Progenitor cell of endocrine pancreas (in vitro differentiated cells): Measurements from ENCODE around the gene GRB7. TPM values are rescaled to one million over a fixed set of nuclear protein-coding genes. Genes with fewer than 3 reads are reported as not detected.
"Not testable (repeated sequence)": the region's sequence is repeated elsewhere in the genome, so short reads cannot be mapped to it uniquely, and the experiment has no call there.

Source experiments
- DNase-seq: peaks from one replicate; pipeline ENCODE4 v3.0.0; 2021; ENCODE audit warnings: low spot score; ENCODE audit not compliant: unreplicated experiment
- H3K27ac Mint-ChIP-seq: 2 replicates; pipeline ENCODE4 v1.8.0; 2021; ENCODE audit warnings: mild to moderate bottlenecking, moderate library complexity, mixed read lengths
- H3K27me3 Mint-ChIP-seq: 2 replicates; pipeline ENCODE4 v1.8.0; 2021; ENCODE audit warnings: mixed read lengths
- H3K36me3 Mint-ChIP-seq: 2 replicates; pipeline ENCODE4 v1.8.0; 2022; ENCODE audit warnings: mixed read lengths; ENCODE audit not compliant: insufficient read depth
- H3K4me1 Mint-ChIP-seq: 2 replicates; pipeline ENCODE4 v1.8.0; 2021; ENCODE audit warnings: low read depth, mixed read lengths
- H3K4me3 Mint-ChIP-seq: 2 replicates; pipeline ENCODE4 v1.8.0; 2021; ENCODE audit warnings: low read depth, mild to moderate bottlenecking, moderate library complexity, mixed read lengths
- H3K9me3 Mint-ChIP-seq: 2 replicates; pipeline ENCODE4 v1.8.0; 2021; ENCODE audit warnings: low read depth, mixed read lengths
- total RNA-seq: library from RNA; stranded (reverse); gene quantifications from 2 replicates; pipeline ENCODE4 v1.2.1, GENCODE V29; 2021
- TF ChIP-seq, protein P1 (sequence below): fragments of 200-600 bp; sonication (generic); IDR thresholded peaks from one replicate; pipeline ENCODE4 v1.5.0; 2021; ENCODE audit warnings: antibody characterized with exemption, mild to moderate bottlenecking; ENCODE audit not compliant: unreplicated experiment

The GRB7 gene
- total RNA-seq, 1 donor from 2014 or later: 29.9 TPM

DNA sequence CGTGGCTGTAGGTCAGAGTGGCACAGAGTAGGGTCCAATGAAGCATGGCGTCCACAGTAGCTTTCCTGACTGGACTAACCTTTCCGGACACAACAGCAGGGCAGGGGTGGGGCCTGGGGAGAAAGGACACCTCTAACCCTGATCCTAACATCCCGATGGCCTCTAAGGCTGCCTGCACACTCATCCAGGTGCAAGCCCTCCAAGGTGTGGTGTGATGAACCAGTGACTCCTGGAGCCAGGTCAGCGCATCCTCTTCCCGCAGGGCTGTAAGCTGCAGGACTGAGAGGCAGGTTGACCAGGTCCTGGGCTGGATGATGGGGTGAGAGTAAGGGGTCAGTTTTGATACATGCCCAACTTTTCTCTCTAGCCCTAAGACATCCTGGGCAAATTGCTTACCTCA is 41.0 kb upstream of the GRB7 start:
- Mint-ChIP-seq H3K4me1 (peaks cover 33% of the 10 kb centered on the region), H3K36me3 (no peaks in the 10 kb centered on the region), H3K27ac (no peak overlapping the region), H3K9me3 (no peaks in the 10 kb centered on the region), H3K27me3 (no peaks in the 10 kb centered on the region), H3K4me3 (no peak overlapping the region)
- DNase-seq: no peak
- TF ChIP-seq, protein P1, sequence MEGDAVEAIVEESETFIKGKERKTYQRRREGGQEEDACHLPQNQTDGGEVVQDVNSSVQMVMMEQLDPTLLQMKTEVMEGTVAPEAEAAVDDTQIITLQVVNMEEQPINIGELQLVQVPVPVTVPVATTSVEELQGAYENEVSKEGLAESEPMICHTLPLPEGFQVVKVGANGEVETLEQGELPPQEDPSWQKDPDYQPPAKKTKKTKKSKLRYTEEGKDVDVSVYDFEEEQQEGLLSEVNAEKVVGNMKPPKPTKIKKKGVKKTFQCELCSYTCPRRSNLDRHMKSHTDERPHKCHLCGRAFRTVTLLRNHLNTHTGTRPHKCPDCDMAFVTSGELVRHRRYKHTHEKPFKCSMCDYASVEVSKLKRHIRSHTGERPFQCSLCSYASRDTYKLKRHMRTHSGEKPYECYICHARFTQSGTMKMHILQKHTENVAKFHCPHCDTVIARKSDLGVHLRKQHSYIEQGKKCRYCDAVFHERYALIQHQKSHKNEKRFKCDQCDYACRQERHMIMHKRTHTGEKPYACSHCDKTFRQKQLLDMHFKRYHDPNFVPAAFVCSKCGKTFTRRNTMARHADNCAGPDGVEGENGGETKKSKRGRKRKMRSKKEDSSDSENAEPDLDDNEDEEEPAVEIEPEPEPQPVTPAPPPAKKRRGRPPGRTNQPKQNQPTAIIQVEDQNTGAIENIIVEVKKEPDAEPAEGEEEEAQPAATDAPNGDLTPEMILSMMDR: no peak

- Mint-ChIP-seq H3K4me1 (peaks cover 43% of the 10 kb centered on the region), H3K27me3 (no peaks in the 10 kb centered on the region)
Observed at GRCh38 chr17:39697961-39698360, 39.8 kb upstream of the GRB7 start.

DNA sequence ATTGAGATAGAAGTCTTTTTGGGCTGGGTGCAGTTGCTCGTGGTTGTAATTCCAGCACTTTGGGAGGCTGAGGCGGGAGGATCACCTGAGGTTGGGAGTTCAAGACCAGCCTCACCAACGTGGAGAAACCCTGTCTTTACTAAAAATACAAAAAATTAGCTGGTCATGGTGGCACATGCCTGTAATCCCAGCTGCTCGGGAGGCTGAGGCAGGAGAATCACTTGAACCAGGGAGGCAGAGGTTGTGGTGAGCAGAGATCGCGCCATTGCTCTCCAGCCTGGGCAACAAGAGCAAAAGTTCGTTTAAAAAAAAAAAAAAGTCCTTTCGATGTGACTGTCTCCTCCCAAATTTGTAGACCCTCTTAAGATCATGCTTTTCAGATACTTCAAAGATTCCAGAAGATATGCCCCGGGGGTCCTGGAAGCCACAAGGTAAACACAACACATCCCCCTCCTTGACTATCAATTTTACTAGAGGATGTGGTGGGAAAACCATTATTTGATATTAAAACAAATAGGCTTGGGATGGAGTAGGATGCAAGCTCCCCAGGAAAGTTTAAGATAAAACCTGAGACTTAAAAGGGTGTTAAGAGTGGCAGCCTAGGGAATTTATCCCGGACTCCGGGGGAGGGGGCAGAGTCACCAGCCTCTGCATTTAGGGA is 38.5 kb upstream of the GRB7 start:
- not testable (repeated sequence) for H3K27me3 Mint-ChIP-seq, H3K9me3 Mint-ChIP-seq, DNase-seq, H3K36me3 Mint-ChIP-seq
- peak overlapping the region; percentile 93 for H3K4me3 Mint-ChIP-seq
- H3K27ac Mint-ChIP-seq: peak overlapping the region; percentile 95
- peaks cover 53% of the 10 kb centered on the region for H3K4me1 Mint-ChIP-seq

More at GRCh38 chr17:39697961-39698360, 39.8 kb upstream of the GRB7 start:
- no peaks in the 10 kb centered on the region for H3K36me3 Mint-ChIP-seq
- H3K9me3 Mint-ChIP-seq: no peaks in the 10 kb centered on the region
- no peak overlapping the region for H3K4me3 Mint-ChIP-seq
- no peak for DNase-seq
- H3K27ac Mint-ChIP-seq: no peak overlapping the region
- TF ChIP-seq, protein P1: no peak

DNA sequence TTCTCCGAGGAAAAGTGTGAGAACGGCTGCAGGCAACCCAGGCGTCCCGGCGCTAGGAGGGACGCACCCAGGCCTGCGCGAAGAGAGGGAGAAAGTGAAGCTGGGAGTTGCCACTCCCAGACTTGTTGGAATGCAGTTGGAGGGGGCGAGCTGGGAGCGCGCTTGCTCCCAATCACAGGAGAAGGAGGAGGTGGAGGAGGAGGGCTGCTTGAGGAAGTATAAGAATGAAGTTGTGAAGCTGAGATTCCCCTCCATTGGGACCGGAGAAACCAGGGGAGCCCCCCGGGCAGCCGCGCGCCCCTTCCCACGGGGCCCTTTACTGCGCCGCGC is 38.0 kb upstream of the GRB7 start, which contains the start of gene ERBB2:
Gene ERBB2 (plus strand): TSS at position 247 of the 330 bp plus-strand sequence. CDS start 175 bp downstream, outside the sequence.
- Mint-ChIP-seq H3K36me3 (peaks cover 1% of the 10 kb centered on the region), H3K27ac (peak within 1 kb of the TSS; percentile 95), H3K4me1 (peaks cover 53% of the 10 kb centered on the region), H3K4me3 (peak within 1 kb of the TSS; percentile 93), H3K27me3 (no peaks in the 10 kb centered on the region), H3K9me3 (no peaks in the 10 kb centered on the region)
- TF ChIP-seq, protein P1: no peak
- DNase-seq: peak; percentile 40

DNA sequence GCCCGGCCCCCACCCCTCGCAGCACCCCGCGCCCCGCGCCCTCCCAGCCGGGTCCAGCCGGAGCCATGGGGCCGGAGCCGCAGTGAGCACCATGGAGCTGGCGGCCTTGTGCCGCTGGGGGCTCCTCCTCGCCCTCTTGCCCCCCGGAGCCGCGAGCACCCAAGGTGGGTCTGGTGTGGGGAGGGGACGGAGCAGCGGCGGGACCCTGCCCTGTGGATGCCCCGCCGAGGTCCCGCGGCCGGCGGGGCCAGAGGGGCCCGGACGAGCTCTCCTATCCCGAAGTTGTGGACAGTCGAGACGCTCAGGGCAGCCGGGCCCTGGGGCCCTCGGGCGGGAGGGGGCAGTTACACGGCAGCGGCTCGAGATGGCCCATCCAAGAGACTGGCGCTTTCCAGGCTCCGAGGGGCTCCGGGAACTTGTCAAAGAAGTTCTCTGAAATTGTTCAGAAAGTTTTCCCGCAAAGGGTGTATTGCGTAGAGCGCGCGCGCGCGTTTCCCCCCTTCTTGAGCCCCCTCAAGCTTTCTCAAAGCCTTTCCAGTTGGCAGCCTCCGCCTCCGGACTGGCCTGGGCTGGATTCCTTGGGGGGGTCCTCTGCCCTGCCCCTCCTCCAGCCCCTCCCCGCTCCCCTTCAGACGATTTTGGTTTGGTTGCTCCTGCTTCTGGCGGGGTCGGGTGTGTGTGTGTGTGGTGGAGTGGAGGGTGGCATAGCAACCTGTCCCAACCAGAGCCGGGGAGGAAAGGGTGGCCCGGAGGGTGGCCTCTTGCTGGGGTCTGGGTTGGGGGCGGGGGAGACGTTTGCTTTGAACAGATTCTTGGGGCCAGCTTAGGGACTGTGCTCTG is 37.4 kb upstream of the GRB7 start:
- Mint-ChIP-seq H3K4me1 (peaks cover 53% of the 10 kb centered on the region), H3K9me3 (no peaks in the 10 kb centered on the region), H3K27ac (peak overlapping the region; percentile 71), H3K4me3 (peak overlapping the region; percentile 93), H3K27me3 (no peaks in the 10 kb centered on the region), H3K36me3 (peaks cover 1% of the 10 kb centered on the region)
- TF ChIP-seq, protein P1: peak; percentile 10
- DNase-seq: peak; percentile 31
